GM21723 (cell line): ENCODE results near the gene KRT86.
"Not testable (repeated sequence)": the region's sequence is repeated elsewhere in the genome, so short reads cannot be mapped to it uniquely, and the experiment has no call there.

Source experiments
- ATAC-seq: cut with Tn5 transposase; IDR thresholded peaks from one replicate; pipeline ENCODE4 v1.9.1; 2021; ENCODE audit warnings: mild to moderate bottlenecking, moderate library complexity; ENCODE audit not compliant: unreplicated experiment

KRT86 gene

GRCh38 chr12:52333321-52333720, 58.9 kb downstream of the KRT86 start:
- no peak for ATAC-seq

GRCh38 chr12:52334185-52334584, 59.7 kb downstream of the KRT86 start:
- no peak for ATAC-seq

- ATAC-seq, result no peak
These were observed 61.3 kb downstream of the KRT86 start for GRCh38 chr12:52335598-52336262.

- ATAC-seq, result no peak
These were observed 62.2 kb downstream of the KRT86 start for GRCh38 chr12:52336641-52337040.

GRCh38 chr12:52337054-52337453, 62.6 kb downstream of the KRT86 start:
- ATAC-seq, result no peak

GRCh38 chr12:52338241-52338960, 64.0 kb downstream of the KRT86 start:
- ATAC-seq, result no peak

- ATAC-seq, result no peak
These were observed 66.7 kb downstream of the KRT86 start for GRCh38 chr12:52341066-52341580.

- no peak for ATAC-seq
These were observed 68.5 kb downstream of the KRT86 start for GRCh38 chr12:52342781-52343490.

GRCh38 chr12:52343550-52343949, 69.1 kb downstream of the KRT86 start:
- ATAC-seq, result no peak

- ATAC-seq, result no peak
These were observed 69.7 kb downstream of the KRT86 start for GRCh38 chr12:52344111-52344510.

GRCh38 chr12:52345041-52345440, 70.6 kb downstream of the KRT86 start:
- not testable (repeated sequence) for ATAC-seq

- ATAC-seq, result no peak
These were observed 72.1 kb downstream of the KRT86 start for GRCh38 chr12:52346593-52346992.

- ATAC-seq, result no peak
These were observed 72.6 kb downstream of the KRT86 start for GRCh38 chr12:52347016-52347415.

- no peak for ATAC-seq
These were observed 73.4 kb downstream of the KRT86 start for GRCh38 chr12:52347551-52348510.

- ATAC-seq, result no peak
These were observed 74.8 kb downstream of the KRT86 start for GRCh38 chr12:52349196-52349595.

- ATAC-seq, result no peak
These were observed 75.7 kb downstream of the KRT86 start for GRCh38 chr12:52350021-52350620.

GRCh38 chr12:52350786-52351185, 76.3 kb downstream of the KRT86 start:
- ATAC-seq, result no peak

- no peak for ATAC-seq
These were observed 77.0 kb downstream of the KRT86 start for GRCh38 chr12:52351196-52352059.

- no peak for ATAC-seq
These were observed 78.5 kb downstream of the KRT86 start for GRCh38 chr12:52352951-52353350.
